SU-DHL-6 (cell line): ENCODE results near the gene ALOX5.

Experiments
- H2AFZ ChIP-seq: fragments of 200-600 bp; sonication (generic); 2 replicates; pipeline ENCODE4 v1.6.1; 2014; ENCODE audit warnings: low read depth, mild to moderate bottlenecking, moderate library complexity, mixed read lengths, antibody characterized with exemption, low read length; ENCODE audit not compliant: severe bottlenecking
- H3F3A ChIP-seq: fragments of 200-600 bp; shearing (Covaris generic); 2 replicates; pipeline ENCODE4 v1.6.0; 2016; ENCODE audit warnings: antibody characterized with exemption, mild to moderate bottlenecking; ENCODE audit not compliant: insufficient read depth
- H3K27ac ChIP-seq: fragments of 200-600 bp; sonication (generic); 2 replicates; pipeline ENCODE4 v1.5.1; 2016; ENCODE audit warnings: low read depth, mild to moderate bottlenecking, low read length, moderate library complexity, mixed read lengths
- H3K27me3 ChIP-seq: fragments of 200-600 bp; sonication (generic), shearing (Covaris generic); 2 replicates; pipeline ENCODE4 v1.6.0; 2014; ENCODE audit warnings: mild to moderate bottlenecking, low read length
- H3K36me3 ChIP-seq: fragments of 200-600 bp; sonication (generic); 2 replicates; pipeline ENCODE4 v1.6.1; 2014; ENCODE audit warnings: mild to moderate bottlenecking, low read length, mixed read lengths
- H3K4me2 ChIP-seq: fragments of 300-600, 200-600 bp; shearing (Covaris generic), sonication (generic); 2 replicates; pipeline ENCODE4 v1.6.0; 2014; ENCODE audit warnings: low read length, low read depth, mild to moderate bottlenecking; ENCODE audit not compliant: poor library complexity, severe bottlenecking
- H3K4me3 ChIP-seq: fragments of 200-600 bp; sonication (generic); 2 replicates; pipeline ENCODE4 v1.5.1; 2014; ENCODE audit warnings: antibody characterized with exemption, low read length, mild to moderate bottlenecking, mixed read lengths; ENCODE audit not compliant: insufficient read depth, poor library complexity, severe bottlenecking
- H3K79me2 ChIP-seq: fragments of 200-600 bp; sonication (generic); 2 replicates; pipeline ENCODE4 v1.6.1; 2014; ENCODE audit warnings: mild to moderate bottlenecking, low read length, moderate library complexity; ENCODE audit not compliant: insufficient read depth
- H3K9ac ChIP-seq: fragments of 200-600 bp; sonication (generic); 2 replicates; pipeline ENCODE4 v1.7.0; 2014; ENCODE audit warnings: mild to moderate bottlenecking, low read length
- H3K9me2 ChIP-seq: fragments of 200-600 bp; sonication (generic); replicated peaks from 2 replicates; pipeline ENCODE4 v1.6.1; 2014; ENCODE audit warnings: low read length; ENCODE audit not compliant: insufficient read depth
- H3K9me3 ChIP-seq: fragments of 200-600 bp; sonication (generic); 2 replicates; pipeline ENCODE4 v1.6.1; 2014; ENCODE audit warnings: low read length, mixed read lengths; ENCODE audit not compliant: insufficient read depth
- H4K20me1 ChIP-seq: fragments of 200-600 bp; sonication (generic); 2 replicates; pipeline ENCODE4 v1.6.1; 2014; ENCODE audit warnings: low read depth, mild to moderate bottlenecking, antibody characterized with exemption, low read length, moderate library complexity, mixed read lengths
- CTCF ChIP-seq: fragments of 200-600 bp; sonication (generic); IDR thresholded peaks from one replicate; pipeline ENCODE4 v1.5.1; 2017; ENCODE audit warnings: antibody characterized with exemption, mild to moderate bottlenecking, low read length, moderate library complexity; ENCODE audit not compliant: insufficient read depth, poor library complexity, severe bottlenecking
- EZH2phosphoT487 ChIP-seq: fragments of 200-600 bp; sonication (generic), shearing (Covaris generic); conservative IDR thresholded peaks from 2 replicates; pipeline ENCODE4 v1.6.1; 2018; ENCODE audit warnings: mild to moderate bottlenecking, antibody characterized with exemption, low read length, moderate library complexity, mixed read lengths

ALOX5 gene

GRCh38 chr10:45447416-45447815, 73.4 kb downstream of the ALOX5 start:
- no peak overlapping the region for H3K9ac ChIP-seq
- no peaks in the 10 kb centered on the region for H3K27me3 ChIP-seq
- H4K20me1 ChIP-seq: no peaks in the 10 kb centered on the region
- no peak overlapping the region for H3K27ac ChIP-seq
- TF ChIP-seq EZH2phosphoT487 (no peak), CTCF (no peak)
- no peaks in the 10 kb centered on the region for H3K79me2 ChIP-seq
- no peaks in the 10 kb centered on the region for H3K9me3 ChIP-seq
- H3K9me2 ChIP-seq: no peaks in the 10 kb centered on the region
- H2AFZ ChIP-seq: no peak overlapping the region
- peaks cover 3% of the 10 kb centered on the region; the same call in 1 of the 2 replicates for H3F3A ChIP-seq
- no peaks in the 10 kb centered on the region for H3K36me3 ChIP-seq
- no peak overlapping the region for H3K4me3 ChIP-seq
- H3K4me2 ChIP-seq: no peak overlapping the region

GRCh38 chr10:45450866-45451265, 76.8 kb downstream of the ALOX5 start:
- Histone ChIP-seq H3K36me3 (no peaks in the 10 kb centered on the region), H3K79me2 (no peaks in the 10 kb centered on the region), H3K27me3 (no peaks in the 10 kb centered on the region), H4K20me1 (no peaks in the 10 kb centered on the region), H3K4me2 (no peak overlapping the region), H2AFZ (no peak overlapping the region), H3F3A (peaks cover 3% of the 10 kb centered on the region; the same call in 1 of the 2 replicates), H3K9me2 (no peaks in the 10 kb centered on the region), H3K9me3 (no peaks in the 10 kb centered on the region), H3K4me3 (no peak overlapping the region), H3K9ac (no peak overlapping the region), H3K27ac (no peak overlapping the region)
- TF ChIP-seq CTCF (no peak), EZH2phosphoT487 (no peak)

- Histone ChIP-seq H2AFZ (no peak overlapping the region), H3F3A (peaks cover 3% of the 10 kb centered on the region; the same call in 1 of the 2 replicates), H3K9me2 (no peaks in the 10 kb centered on the region), H3K4me2 (no peak overlapping the region), H3K4me3 (no peak overlapping the region), H3K9ac (no peak overlapping the region), H3K36me3 (no peaks in the 10 kb centered on the region), H3K9me3 (no peaks in the 10 kb centered on the region), H4K20me1 (no peaks in the 10 kb centered on the region), H3K27me3 (no peaks in the 10 kb centered on the region), H3K27ac (no peak overlapping the region), H3K79me2 (no peaks in the 10 kb centered on the region)
- TF ChIP-seq EZH2phosphoT487 (no peak), CTCF (no peak)
These were observed 77.4 kb downstream of the ALOX5 start for GRCh38 chr10:45451407-45451806.
